K562 (cell line): ENCODE measurements around the gene PPP6C. TPM values are rescaled to one million over a fixed set of nuclear protein-coding genes. Genes with fewer than 3 reads are reported as not detected.

Experiments
- E2F6 ChIP-seq, 2 experiments: IDR thresholded peaks; 2 replicates each; pipeline ENCODE4 v1.6.1; 2011; ENCODE audit warnings: borderline replicate concordance in 1 of 2, control low read depth in 1 of 2, low read depth in 1 of 2, low read length in 1 of 2, mild to moderate bottlenecking in 1 of 2, mixed read lengths in 1 of 2, moderate library complexity in 1 of 2; ENCODE audit not compliant: insufficient read depth in 1 of 2, insufficient read length in 1 of 2, poor library complexity in 1 of 2, severe bottlenecking in 1 of 2; ENCODE audit errors: extremely low read depth in 1 of 2
- ELK1 ChIP-seq: sonication (generic); formaldehyde crosslinking; IDR thresholded peaks from 2 replicates; pipeline ENCODE4 v1.8.1; 2022; ENCODE audit warnings: missing genetic modification reagents
- FIP1L1 ChIP-seq: fragments of 200-400 bp; formaldehyde crosslinking; IDR thresholded peaks from 2 replicates; pipeline ENCODE4 v1.6.1; 2018; ENCODE audit warnings: mild to moderate bottlenecking, low read depth, low read length; ENCODE audit not compliant: poor library complexity, severe bottlenecking
- KDM2B ChIP-seq: fragments of 250-450 bp; sonication (Bioruptor Pico); IDR thresholded peaks from 2 replicates; pipeline ENCODE4 v1.8.0; 2021; ENCODE audit warnings: mild to moderate bottlenecking, moderate library complexity
- MEF2D ChIP-seq: conservative IDR thresholded peaks from 2 replicates; pipeline ENCODE4 v1.6.1; 2016; ENCODE audit warnings: low read depth, missing genetic modification characterization, missing compliant biosample characterization
- PYGO2 ChIP-seq: fragments of 450-650 bp; IDR thresholded peaks from 2 replicates; pipeline ENCODE4 v1.6.1; 2016; ENCODE audit warnings: mild to moderate bottlenecking, missing genetic modification characterization, moderate library complexity, missing compliant biosample characterization
- SMC3 ChIP-seq: conservative IDR thresholded peaks from 2 replicates; pipeline ENCODE4 v1.6.1; 2011; ENCODE audit warnings: low read depth, low read length, improper control_type of control experiment; ENCODE audit not compliant: insufficient read depth
- SRSF3 ChIP-seq: fragments of 200-400 bp; formaldehyde crosslinking; IDR thresholded peaks from 2 replicates; pipeline ENCODE4 v1.6.1; 2016; ENCODE audit warnings: mild to moderate bottlenecking, low read length, moderate library complexity; ENCODE audit not compliant: insufficient read depth
- TAL1 ChIP-seq: fragments of 450-650 bp; IDR thresholded peaks from 2 replicates; pipeline ENCODE4 v1.6.1; 2016; ENCODE audit warnings: mild to moderate bottlenecking
- TBL1XR1 ChIP-seq, 2 experiments: IDR thresholded peaks; 2 replicates each; pipeline ENCODE4 v1.6.1; 2012; ENCODE audit warnings: improper control_type of control experiment in 2 of 2, low read length in 2 of 2, mild to moderate bottlenecking in 1 of 2
- TRIM24 ChIP-seq, 2 experiments: fragments of 450-650 bp; IDR thresholded peaks; 2 replicates each; pipeline ENCODE4 v1.6.1; 2016
- ZFP1 ChIP-seq: fragments of 450-650 bp; formaldehyde crosslinking; IDR thresholded peaks from 2 replicates; pipeline ENCODE4 v1.4.0; 2020; ENCODE audit warnings: mild to moderate bottlenecking, mixed read lengths
- ZNF347 ChIP-seq: fragments of 450-650 bp; formaldehyde crosslinking; IDR thresholded peaks from 2 replicates; pipeline ENCODE4 v1.4.0; 2020; ENCODE audit warnings: low read depth, mild to moderate bottlenecking, moderate library complexity
- ZNF699 ChIP-seq: fragments of 250-450 bp; sonication (Bioruptor Pico); IDR thresholded peaks from 2 replicates; pipeline ENCODE4 v1.8.0; 2021; ENCODE audit warnings: mild to moderate bottlenecking, moderate library complexity; ENCODE audit not compliant: insufficient replicate concordance
- polyA plus RNA-seq, 8 experiments: library from polyadenylated mRNA; depleted of rRNA in 4 of 8; stranded (reverse) in 5 of 8; unstranded in 3 of 8; fragments of >200 nt; fragmentation: Nextera tagmentation in 2 of 8; fragmentation: Illumina TruSeq in 1 of 8; extraction: Ambion mirVana in 2 of 8; extraction: Trizol in 1 of 8; gene quantifications; 2 replicates each; pipeline versions ENCODE4 v1.2.1 to v1.2.3, GENCODE V29; 2011 to 2014; ENCODE audit warnings: inconsistent platforms in 1 of 8, missing spikeins in 1 of 8
- total RNA-seq, 7 experiments: library from RNA; depleted of rRNA in 6 of 7; stranded (reverse); fragments of >200 nt in 6 of 7; fragmentation: Illumina TruSeq in 2 of 7; extraction: Trizol in 2 of 7; gene quantifications; 2 replicates each; pipeline versions ENCODE4 v1.2.1 to v1.2.3, GENCODE V29; 2011 to 2021; ENCODE audit warnings: low replicate concordance in 1 of 7
- TF ChIP-seq, protein P1 (sequence below): fragments of 250-450 bp; sonication (Bioruptor Pico); IDR thresholded peaks from 2 replicates; pipeline ENCODE4 v1.4.0; 2020; ENCODE audit warnings: mild to moderate bottlenecking, moderate library complexity, borderline replicate concordance
- TF ChIP-seq, protein P2 (sequence below): fragments of 150-350 bp; conservative IDR thresholded peaks from 2 replicates; pipeline ENCODE4 v1.6.1; 2014; ENCODE audit warnings: low read length
- TF ChIP-seq, protein P3 (sequence below): fragments of 200-400 bp; formaldehyde crosslinking; IDR thresholded peaks from 2 replicates; pipeline ENCODE4 v1.6.1; 2017; ENCODE audit warnings: mild to moderate bottlenecking, low read depth, low read length, moderate library complexity

The PPP6C gene
- total and polyA plus RNA-seq, 9 of the 15 experiments (the other 6 are each of a cell fraction or from before 2014, with no cell fraction given): 18.8 to 44.8 (median 38.3) TPM

- no peak for TF ChIP-seq SRSF3
- TF ChIP-seq ZNF699: no peak
- TF ChIP-seq SMC3: peak; percentile 84
- TF ChIP-seq MEF2D (tag): no peak
- peak; percentile 95 to 96 for TF ChIP-seq E2F6 (IDR thresholded peaks at IDR 0.05; ENCODE audit: borderline replicate concordance in 1 of 2, extremely low read depth in 1 of 2, insufficient read depth in 1 of 2, insufficient read length in 1 of 2, low read depth in 1 of 2, low read length in 1 of 2, poor library complexity in 1 of 2, severe bottlenecking in 1 of 2)
- peak in 1 of 2 experiments; percentile 42; a peak in 2 of 4 replicates for TF ChIP-seq TRIM24 (IDR thresholded peaks at IDR 0.05)
- no peak for TF ChIP-seq ZFP1 (CRISPR knock-in tag)
- no peak for TF ChIP-seq ZNF347 (CRISPR knock-in tag)
- TF ChIP-seq, protein P1, sequence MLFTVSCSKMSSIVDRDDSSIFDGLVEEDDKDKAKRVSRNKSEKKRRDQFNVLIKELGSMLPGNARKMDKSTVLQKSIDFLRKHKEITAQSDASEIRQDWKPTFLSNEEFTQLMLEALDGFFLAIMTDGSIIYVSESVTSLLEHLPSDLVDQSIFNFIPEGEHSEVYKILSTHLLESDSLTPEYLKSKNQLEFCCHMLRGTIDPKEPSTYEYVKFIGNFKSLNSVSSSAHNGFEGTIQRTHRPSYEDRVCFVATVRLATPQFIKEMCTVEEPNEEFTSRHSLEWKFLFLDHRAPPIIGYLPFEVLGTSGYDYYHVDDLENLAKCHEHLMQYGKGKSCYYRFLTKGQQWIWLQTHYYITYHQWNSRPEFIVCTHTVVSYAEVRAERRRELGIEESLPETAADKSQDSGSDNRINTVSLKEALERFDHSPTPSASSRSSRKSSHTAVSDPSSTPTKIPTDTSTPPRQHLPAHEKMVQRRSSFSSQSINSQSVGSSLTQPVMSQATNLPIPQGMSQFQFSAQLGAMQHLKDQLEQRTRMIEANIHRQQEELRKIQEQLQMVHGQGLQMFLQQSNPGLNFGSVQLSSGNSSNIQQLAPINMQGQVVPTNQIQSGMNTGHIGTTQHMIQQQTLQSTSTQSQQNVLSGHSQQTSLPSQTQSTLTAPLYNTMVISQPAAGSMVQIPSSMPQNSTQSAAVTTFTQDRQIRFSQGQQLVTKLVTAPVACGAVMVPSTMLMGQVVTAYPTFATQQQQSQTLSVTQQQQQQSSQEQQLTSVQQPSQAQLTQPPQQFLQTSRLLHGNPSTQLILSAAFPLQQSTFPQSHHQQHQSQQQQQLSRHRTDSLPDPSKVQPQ: no peak
- no peak for TF ChIP-seq PYGO2 (tag)
- no peak for TF ChIP-seq ELK1 (CRISPR knock-in tag)
- TF ChIP-seq, protein P2, sequence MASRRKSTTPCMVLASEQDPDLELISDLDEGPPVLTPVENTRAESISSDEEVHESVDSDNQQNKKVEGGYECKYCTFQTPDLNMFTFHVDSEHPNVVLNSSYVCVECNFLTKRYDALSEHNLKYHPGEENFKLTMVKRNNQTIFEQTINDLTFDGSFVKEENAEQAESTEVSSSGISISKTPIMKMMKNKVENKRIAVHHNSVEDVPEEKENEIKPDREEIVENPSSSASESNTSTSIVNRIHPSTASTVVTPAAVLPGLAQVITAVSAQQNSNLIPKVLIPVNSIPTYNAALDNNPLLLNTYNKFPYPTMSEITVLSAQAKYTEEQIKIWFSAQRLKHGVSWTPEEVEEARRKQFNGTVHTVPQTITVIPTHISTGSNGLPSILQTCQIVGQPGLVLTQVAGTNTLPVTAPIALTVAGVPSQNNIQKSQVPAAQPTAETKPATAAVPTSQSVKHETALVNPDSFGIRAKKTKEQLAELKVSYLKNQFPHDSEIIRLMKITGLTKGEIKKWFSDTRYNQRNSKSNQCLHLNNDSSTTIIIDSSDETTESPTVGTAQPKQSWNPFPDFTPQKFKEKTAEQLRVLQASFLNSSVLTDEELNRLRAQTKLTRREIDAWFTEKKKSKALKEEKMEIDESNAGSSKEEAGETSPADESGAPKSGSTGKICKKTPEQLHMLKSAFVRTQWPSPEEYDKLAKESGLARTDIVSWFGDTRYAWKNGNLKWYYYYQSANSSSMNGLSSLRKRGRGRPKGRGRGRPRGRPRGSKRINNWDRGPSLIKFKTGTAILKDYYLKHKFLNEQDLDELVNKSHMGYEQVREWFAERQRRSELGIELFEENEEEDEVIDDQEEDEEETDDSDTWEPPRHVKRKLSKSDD: no peak
- TF ChIP-seq, protein P3, sequence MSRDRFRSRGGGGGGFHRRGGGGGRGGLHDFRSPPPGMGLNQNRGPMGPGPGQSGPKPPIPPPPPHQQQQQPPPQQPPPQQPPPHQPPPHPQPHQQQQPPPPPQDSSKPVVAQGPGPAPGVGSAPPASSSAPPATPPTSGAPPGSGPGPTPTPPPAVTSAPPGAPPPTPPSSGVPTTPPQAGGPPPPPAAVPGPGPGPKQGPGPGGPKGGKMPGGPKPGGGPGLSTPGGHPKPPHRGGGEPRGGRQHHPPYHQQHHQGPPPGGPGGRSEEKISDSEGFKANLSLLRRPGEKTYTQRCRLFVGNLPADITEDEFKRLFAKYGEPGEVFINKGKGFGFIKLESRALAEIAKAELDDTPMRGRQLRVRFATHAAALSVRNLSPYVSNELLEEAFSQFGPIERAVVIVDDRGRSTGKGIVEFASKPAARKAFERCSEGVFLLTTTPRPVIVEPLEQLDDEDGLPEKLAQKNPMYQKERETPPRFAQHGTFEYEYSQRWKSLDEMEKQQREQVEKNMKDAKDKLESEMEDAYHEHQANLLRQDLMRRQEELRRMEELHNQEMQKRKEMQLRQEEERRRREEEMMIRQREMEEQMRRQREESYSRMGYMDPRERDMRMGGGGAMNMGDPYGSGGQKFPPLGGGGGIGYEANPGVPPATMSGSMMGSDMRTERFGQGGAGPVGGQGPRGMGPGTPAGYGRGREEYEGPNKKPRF: no peak
- no peak for TF ChIP-seq KDM2B (CRISPR knock-in tag)
- no peak for TF ChIP-seq FIP1L1
- TF ChIP-seq TAL1: no peak
- peak in 1 of 2 experiments; percentile 59; a peak in 1 of 4 replicates for TF ChIP-seq TBL1XR1 (IDR thresholded peaks at IDR 0.05; ENCODE audit: low read length in 2 of 2)
Observed at GRCh38 chr9:125143377-125144090, 46.1 kb downstream of the PPP6C start, which contains the start of gene SCAI (continued).
